HL-60/S4 treated with phorbol 12-myristate 13-acetate at 8.2 ng/mL for 4 days and 3 days (cell line): ENCODE measurements around the gene CAD.

Experiments used
- in situ Hi-C: fragments of 300-500 bp; cut with MboI; formaldehyde crosslinking; loops from 2 replicates; pipeline ENCODE4 v1.15.0; 2022; ENCODE audit warnings: low sequenced_read_pairs

The CAD gene

GRCh38 chr2:27275211-27276150 lies 58.3 kb downstream of the CAD start, which contains the start of gene DNAJC5G:
Gene DNAJC5G (plus strand): TSS chr2:27275433. CDS start chr2:27276729, 1,296 bp downstream.
- in situ Hi-C loops = loop anchor here (25.0 kb wide), 1 partner anchor 163 kb away; the partner anchor contains the start of genes ABHD1 and CGREF1

GRCh38 chr2:27278010-27278409 lies 60.8 kb downstream of the CAD start:
- in situ Hi-C loops = loop anchor here (25.0 kb wide), 1 partner anchor 166 kb away; the partner anchor contains the start of genes ABHD1 and CGREF1

DNA sequence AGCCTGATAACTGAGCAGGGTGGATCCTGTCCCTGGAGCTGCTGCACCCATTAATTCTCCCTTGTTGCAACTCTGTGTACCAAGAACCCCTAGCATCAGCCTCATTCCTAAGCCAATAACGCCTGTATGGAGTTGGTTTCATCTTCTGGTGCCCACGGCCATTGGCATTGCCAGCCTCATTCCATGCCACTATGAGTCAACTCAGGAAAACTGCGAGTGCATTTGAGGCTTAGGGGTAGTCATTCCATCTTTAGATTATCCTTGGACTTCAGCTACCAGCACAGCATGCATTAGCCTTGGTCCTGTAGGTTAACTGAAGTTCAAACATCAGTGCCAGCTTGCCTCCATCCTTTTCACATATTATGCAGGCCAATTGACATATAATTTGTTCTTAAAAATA lies 63.7 kb downstream of the CAD start:
- in situ Hi-C loops = loop anchor here (25.0 kb wide), 1 partner anchor 169 kb away; the partner anchor contains the start of genes ABHD1 and CGREF1

- in situ Hi-C loops = loop anchor here (25.0 kb wide), 1 partner anchor 169 kb away; the partner anchor contains the start of genes ABHD1 and CGREF1
These were observed 64.3 kb downstream of the CAD start for GRCh38 chr2:27281442-27281841.

GRCh38 chr2:27281855-27282559 lies 64.8 kb downstream of the CAD start, which contains the start of gene TRIM54:
Gene TRIM54 (plus strand): TSS chr2:27282429. CDS start chr2:27282732, 303 bp downstream.
- in situ Hi-C loops = loop anchor here (25.0 kb wide), 1 partner anchor 170 kb away; the partner anchor contains the start of genes ABHD1 and CGREF1

- in situ Hi-C loops = loop anchor here (25.0 kb wide), 1 partner anchor 171 kb away; the partner anchor contains the start of genes ABHD1 and CGREF1
These were observed 65.7 kb downstream of the CAD start for GRCh38 chr2:27282892-27283291.

DNA sequence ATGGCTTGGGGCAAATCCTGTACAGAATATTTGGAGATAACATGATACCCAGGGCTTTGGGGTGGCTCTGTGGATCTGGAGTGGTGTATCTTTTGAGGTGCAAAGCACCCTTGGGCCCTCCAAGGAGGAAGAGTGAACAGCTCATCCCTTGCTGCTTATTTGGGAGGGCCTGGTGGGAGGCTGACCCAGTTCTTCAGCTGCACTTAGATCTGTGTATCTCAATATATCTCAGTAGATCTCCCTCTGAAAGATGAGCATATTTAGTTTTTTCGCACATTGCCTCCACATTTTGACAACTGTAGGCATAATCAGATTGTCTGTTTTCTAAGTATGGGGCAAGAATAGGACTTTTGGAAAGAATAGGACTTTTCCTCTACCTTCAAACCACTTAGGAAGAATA lies 67.8 kb downstream of the CAD start:
- in situ Hi-C loops = loop anchor here (25.0 kb wide), 1 partner anchor 173 kb away; the partner anchor contains the start of genes ABHD1 and CGREF1

DNA sequence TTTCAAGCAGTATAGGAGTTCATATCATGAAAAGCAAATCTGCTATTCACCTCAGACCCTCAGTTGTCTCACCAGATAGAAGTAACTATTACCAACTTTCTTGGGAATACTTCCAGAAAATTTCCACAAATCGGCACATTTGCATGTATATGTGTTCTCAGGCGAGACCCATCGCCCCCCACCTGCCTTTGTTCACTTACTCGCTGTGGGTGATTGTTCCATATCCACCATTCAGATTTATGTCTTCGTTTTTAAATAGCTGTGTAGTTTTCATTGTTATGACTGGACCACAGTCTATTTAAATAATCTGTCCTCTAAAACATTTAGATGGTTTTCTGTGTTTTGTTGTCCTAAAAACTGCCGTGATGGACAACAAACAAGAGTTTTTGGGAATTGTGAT lies 68.3 kb downstream of the CAD start:
- in situ Hi-C loops = loop anchor here (25.0 kb wide), 1 partner anchor 173 kb away; the partner anchor contains the start of genes ABHD1 and CGREF1

- in situ Hi-C loops = loop anchor here (25.0 kb wide), 1 partner anchor 176 kb away; the partner anchor contains the start of genes ABHD1 and CGREF1
These were observed 71.4 kb downstream of the CAD start for GRCh38 chr2:27288610-27289009.

DNA sequence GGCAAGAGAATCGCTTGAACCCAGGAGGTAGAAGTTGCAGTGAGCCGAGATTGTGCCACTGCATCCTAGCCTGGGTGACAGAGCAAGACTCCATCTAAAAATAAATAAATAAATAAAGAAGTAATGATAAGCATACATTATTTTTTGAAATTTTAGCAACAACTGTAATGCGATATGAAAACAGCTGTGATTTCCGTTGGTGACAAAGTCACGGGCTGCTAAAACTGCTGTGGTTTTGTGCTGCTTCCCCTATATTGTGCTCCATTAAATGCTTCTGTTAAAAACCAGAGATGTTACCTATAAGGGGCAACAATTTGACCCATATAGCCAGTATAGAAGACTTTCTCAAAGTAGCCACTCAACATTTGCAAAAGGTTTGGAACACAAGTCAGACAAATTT lies 73.4 kb downstream of the CAD start:
- in situ Hi-C loops = loop anchor here (25.0 kb wide), 1 partner anchor 178 kb away; the partner anchor contains the start of genes ABHD1 and CGREF1

DNA sequence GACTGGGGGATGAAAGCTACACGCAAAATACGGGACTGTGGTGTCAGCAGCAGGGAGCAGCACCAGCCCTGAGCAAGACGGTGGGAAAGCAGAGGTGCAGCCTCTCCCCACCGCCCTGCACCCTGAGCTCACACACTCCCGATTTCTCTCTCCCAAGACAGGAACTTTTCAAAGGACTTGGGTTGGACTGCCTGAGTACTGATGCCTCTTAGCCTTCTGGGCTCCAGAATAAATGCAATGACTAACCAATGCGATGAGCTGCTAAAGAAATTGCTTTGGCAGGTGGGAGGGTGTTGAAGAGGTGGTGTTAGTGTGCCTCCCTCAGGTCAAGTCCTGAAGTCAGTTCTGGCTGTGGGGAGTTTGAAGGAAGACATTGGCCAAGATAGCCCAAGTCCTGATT lies 74.7 kb downstream of the CAD start:
- in situ Hi-C loops = loop anchor here (25.0 kb wide), 1 partner anchor 180 kb away; the partner anchor contains the start of genes ABHD1 and CGREF1
